Aorta (tissue), 5 donors: ENCODE results near the gene RHBDD3. TPM values are rescaled to one million over a fixed set of nuclear protein-coding genes. Genes with fewer than 3 reads are reported as not detected.

ENCODE experiments used
- ATAC-seq: fragments of 200-7000 bp; cut with Tn5 transposase; one replicate; pipeline ENCODE4 v1.9.1; 2022; ENCODE audit warnings: moderate library complexity; ENCODE audit not compliant: low FRiP score
- DNase-seq, 2 donors: peaks; one replicate each; pipeline ENCODE4 v3.0.0-alpha.2; 2020
- H3K27ac ChIP-seq, 2 donors: one replicate each; pipeline ENCODE4 v1.5.1; 2013; ENCODE audit warnings: low read length in 2 of 2, mild to moderate bottlenecking in 2 of 2, moderate library complexity in 2 of 2, control low read depth in 1 of 2, inconsistent platforms in 1 of 2, low read depth in 1 of 2
- H3K27me3 ChIP-seq, 2 donors: one replicate each; pipeline ENCODE4 v1.6.1; 2013; ENCODE audit warnings: control low read depth in 1 of 2, low read length in 1 of 2, mild to moderate bottlenecking in 1 of 2, moderate library complexity in 1 of 2; ENCODE audit not compliant: insufficient read depth in 2 of 2, control insufficient read depth in 1 of 2
- H3K36me3 ChIP-seq, 2 donors: one replicate each; pipeline ENCODE4 v1.6.1; 2013; ENCODE audit warnings: control low read depth in 1 of 2, low read length in 1 of 2, mild to moderate bottlenecking in 1 of 2; ENCODE audit not compliant: insufficient read depth in 2 of 2, control insufficient read depth in 1 of 2
- H3K4me1 ChIP-seq, 2 donors: one replicate each; pipeline ENCODE4 v1.6.1; 2013; ENCODE audit warnings: low read length in 2 of 2, control low read depth in 1 of 2, mild to moderate bottlenecking in 1 of 2, moderate library complexity in 1 of 2; ENCODE audit not compliant: insufficient read depth in 2 of 2, control insufficient read depth in 1 of 2
- H3K4me3 ChIP-seq, 2 donors: one replicate each; pipeline ENCODE4 v1.5.1; 2013; ENCODE audit warnings: low read length in 2 of 2, control low read depth in 1 of 2, mild to moderate bottlenecking in 1 of 2
- H3K9me3 ChIP-seq: one replicate; pipeline ENCODE4 v1.6.1; 2013; ENCODE audit warnings: mild to moderate bottlenecking, low read length; ENCODE audit not compliant: control insufficient read depth
- WGBS, 2 donors: extraction: QIAGEN DNeasy Blood & Tissue Kit; methylation state at CpG; one replicate each; pipeline ENCODE4 v1.1.7; 2013; 5-methylcytosine and 5-hydroxymethylcytosine counted together
- intact Hi-C, 2 donors: fragments of 100-400 bp; cut with DNase I; formaldehyde crosslinking; loops; one replicate each; pipeline versions ENCODE4 v1.14.2 to v1.15.0; 2022
- polyA plus RNA-seq, 2 donors: library from polyadenylated mRNA; stranded (reverse); fragments of 200-250 nt; gene quantifications; one replicate each; pipeline ENCODE4 v1.2.3, GENCODE V29; 2013
- total RNA-seq, 2 donors: library from RNA; stranded (reverse); fragmentation: NEBNext Ultra II Directional; extraction: Animal tissue kit (Norgen Biotek cat#: 25700); gene quantifications; one replicate each; pipeline ENCODE4 v1.2.1, GENCODE V29; 2021
- donor health status: healthy with polysubstance abuse.
- donor health status: Bipolar disorder and iron deficiency.
- donor health status: DM: no; HTN: no; CAD: no.
- donor health status: DM: no; HTN: no; CAD: no.
- donor health status: DM: yes; HTN: yes; CAD: no.

The RHBDD3 gene
- total and polyA plus RNA-seq, 4 donors: 5.5 to 19.4 (median 13.2) TPM

DNA sequence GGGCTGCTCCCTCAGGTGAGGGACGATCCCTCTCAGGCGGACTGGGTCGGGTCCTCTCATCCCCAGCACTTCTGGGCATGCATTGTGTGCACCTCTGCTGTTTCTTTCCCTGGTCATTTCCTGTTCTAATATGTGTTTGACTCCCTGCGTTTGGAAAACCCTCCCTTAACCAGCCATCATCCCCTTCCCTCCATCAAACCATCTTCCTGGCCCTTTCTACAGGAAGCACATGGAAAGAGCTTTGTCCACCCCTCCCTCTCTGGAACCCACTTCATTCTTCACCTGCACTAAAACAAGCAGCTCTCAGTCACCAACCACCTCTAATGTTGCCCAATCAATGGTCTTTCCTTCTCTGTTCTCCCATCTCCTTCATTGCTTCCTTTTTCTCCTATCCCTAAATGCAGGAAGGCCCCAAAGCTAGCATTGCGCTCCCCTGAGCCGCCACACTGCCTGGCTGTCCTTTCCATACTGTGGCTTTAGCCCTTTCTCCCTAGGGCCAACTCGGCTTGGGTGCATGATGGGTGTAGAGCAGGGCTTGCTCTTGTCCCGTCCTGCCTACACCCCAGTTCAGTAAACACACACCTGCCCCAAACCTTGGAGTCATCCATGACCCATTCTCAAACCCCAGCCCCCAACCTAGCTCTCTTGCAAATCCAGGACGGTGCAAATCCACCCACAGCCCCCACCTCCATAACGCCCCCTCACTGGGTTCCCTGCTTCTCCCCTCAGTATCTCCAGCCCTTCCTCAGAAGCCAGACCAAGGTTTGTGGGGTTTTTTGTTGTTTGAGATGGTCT is 33.2 kb upstream of the RHBDD3 start:
- Histone ChIP-seq H3K36me3 (peaks cover 6 to 26% of the 10 kb centered on the region in 2 donors), H3K27me3 (no peaks in the 10 kb centered on the region), H3K4me1 (no peaks in the 10 kb centered on the region), H3K9me3 (no peaks in the 10 kb centered on the region), H3K4me3 (no peak overlapping the region), H3K27ac (no peak overlapping the region)
- intact Hi-C loops: no loop called here
- ATAC-seq (no peak), DNase-seq (peak in 1 of 2 donors; percentile 66)
- WGBS, 2 donors: 73 to 75% methylated on average over 10 of the region's 10 CpGs

DNA sequence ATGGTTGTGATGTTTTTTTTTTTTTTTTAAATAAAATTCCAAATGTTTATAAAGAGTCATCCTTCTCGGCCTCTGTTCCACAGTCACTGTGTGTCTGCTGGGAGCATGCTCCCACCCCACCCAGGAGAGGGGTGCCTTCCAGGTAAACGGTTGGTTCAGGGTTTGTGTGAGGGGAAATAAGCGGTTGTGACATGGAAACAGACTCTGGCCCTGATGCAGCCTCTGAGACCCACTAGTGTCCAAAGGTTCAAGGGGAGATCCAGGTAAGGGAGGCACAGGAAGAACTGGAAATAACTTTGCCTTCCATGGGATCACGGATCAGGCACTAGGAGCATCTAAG is 32.7 kb upstream of the RHBDD3 start:
- Histone ChIP-seq H3K4me3 (no peak overlapping the region), H3K36me3 (peaks cover 6 to 29% of the 10 kb centered on the region in 2 donors), H3K9me3 (no peaks in the 10 kb centered on the region), H3K4me1 (no peaks in the 10 kb centered on the region), H3K27ac (no peak overlapping the region), H3K27me3 (no peaks in the 10 kb centered on the region)
- intact Hi-C loops: no loop called here
- 67 to 68% methylated on average over 4 of the region's 4 CpGs for WGBS, 2 donors
- no peak for ATAC-seq
- peak in 1 of 2 donors; percentile 43 for DNase-seq

DNA sequence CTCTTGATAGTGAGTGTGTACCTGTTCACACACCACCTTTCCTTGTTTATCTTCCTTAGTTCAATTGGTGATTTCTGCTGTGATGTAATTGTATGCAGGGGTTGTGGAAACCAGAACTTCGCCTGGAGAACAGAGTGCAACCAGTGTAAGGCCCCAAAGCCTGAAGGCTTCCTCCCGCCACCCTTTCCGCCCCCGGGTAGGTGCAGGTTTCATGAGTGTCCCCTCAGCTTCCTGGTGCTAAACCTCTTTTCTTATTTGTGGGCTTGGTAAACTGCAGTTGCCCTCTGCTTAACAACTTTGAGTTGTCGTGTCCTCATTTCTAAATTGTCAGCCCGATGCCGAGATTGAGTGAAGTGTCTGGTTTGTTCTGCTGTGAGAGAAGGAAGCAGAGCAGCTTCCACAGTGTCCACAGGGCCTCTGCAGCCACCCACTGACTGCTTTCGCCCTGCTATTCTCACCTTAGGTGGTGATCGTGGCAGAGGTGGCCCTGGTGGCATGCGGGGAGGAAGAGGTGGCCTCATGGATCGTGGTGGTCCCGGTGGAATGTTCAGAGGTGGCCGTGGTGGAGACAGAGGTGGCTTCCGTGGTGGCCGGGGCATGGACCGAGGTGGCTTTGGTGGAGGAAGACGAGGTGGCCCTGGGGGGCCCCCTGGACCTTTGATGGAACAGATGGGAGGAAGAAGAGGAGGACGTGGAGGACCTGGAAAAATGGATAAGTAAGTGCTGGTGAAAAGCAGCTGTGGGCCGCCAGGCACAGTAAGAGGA is 31.5 kb upstream of the RHBDD3 start:
- peak in 1 of 2 donors; percentile 61 for DNase-seq
- H3K4me1 ChIP-seq: no peaks in the 10 kb centered on the region
- 87 to 88% methylated on average over 19 of the region's 19 CpGs for WGBS, 2 donors
- H3K27me3 ChIP-seq: no peaks in the 10 kb centered on the region
- no peak overlapping the region for H3K4me3 ChIP-seq
- H3K27ac ChIP-seq: no peak overlapping the region
- peaks cover 6 to 29% of the 10 kb centered on the region in 2 donors for H3K36me3 ChIP-seq
- intact Hi-C loops: no loop called here
- no peaks in the 10 kb centered on the region for H3K9me3 ChIP-seq
- no peak for ATAC-seq

DNA sequence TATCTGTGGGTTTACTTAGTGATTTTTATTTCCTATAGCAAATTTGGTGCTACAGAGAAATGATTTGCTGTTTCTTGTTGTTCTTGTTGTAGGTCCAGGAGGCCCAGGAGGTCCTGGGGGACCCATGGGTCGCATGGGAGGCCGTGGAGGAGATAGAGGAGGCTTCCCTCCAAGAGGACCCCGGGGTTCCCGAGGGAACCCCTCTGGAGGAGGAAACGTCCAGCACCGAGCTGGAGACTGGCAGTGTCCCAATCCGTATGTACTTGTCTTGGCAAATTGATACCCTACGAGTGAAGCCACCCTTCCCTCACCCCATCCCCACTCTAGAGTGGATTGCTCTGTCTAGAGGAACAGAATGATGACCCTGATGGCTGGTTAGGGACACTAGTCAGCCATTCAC is 30.9 kb upstream of the RHBDD3 start:
- Histone ChIP-seq H3K27me3 (no peaks in the 10 kb centered on the region), H3K4me1 (no peaks in the 10 kb centered on the region), H3K36me3 (peaks cover 8 to 29% of the 10 kb centered on the region in 2 donors), H3K4me3 (no peak overlapping the region), H3K27ac (no peak overlapping the region), H3K9me3 (no peaks in the 10 kb centered on the region)
- intact Hi-C loops: no loop called here
- DNase-seq (peak in 1 of 2 donors; percentile 34), ATAC-seq (no peak)
- WGBS, 2 donors: 50 to 56% methylated on average over 8 of the region's 8 CpGs

DNA sequence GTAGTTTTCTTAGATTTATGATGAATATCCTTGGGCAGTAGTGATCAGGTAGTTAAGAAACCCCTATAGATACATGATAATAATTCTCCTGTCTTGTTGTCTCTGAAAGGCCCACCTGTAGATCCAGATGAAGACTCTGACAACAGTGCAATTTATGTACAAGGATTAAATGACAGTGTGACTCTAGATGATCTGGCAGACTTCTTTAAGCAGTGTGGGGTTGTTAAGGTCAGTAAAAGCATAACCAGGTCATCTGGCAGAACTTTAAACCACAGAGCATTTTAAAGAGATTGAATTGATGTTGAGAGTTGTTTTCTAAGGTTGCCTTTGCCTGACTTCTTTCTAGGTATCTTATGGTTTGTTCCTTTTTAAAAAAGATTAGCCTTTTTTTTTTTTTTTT is 24.6 kb upstream of the RHBDD3 start:
- H3K4me3 ChIP-seq: no peak overlapping the region
- intact Hi-C loops: no loop called here
- ATAC-seq (no peak), DNase-seq (no peak)
- H3K27me3 ChIP-seq: no peaks in the 10 kb centered on the region
- H3K36me3 ChIP-seq: peaks cover 13 to 14% of the 10 kb centered on the region in 2 donors
- no peaks in the 10 kb centered on the region for H3K9me3 ChIP-seq
- no peaks in the 10 kb centered on the region for H3K4me1 ChIP-seq
- no peak overlapping the region for H3K27ac ChIP-seq

DNA sequence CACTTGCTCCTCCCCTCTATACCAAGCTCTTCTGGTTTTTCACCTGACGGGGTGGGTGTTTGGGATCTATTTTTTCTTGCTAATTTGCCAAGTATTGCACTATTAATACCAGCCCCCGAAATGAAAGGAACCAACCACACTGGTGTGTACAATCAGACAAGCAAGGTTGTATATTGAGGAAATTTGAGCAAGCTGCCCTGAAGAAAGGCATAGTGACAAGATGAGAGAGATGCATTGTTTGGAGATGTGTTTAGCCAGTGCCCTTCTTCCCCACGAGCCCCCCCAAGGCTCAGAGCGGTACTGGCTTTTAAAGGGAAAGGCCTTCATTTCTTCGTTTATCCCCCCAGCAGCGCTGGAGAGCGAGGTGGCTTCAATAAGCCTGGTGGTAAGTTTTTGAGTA is 23.4 kb upstream of the RHBDD3 start:
- H3K9me3 ChIP-seq: no peaks in the 10 kb centered on the region
- ATAC-seq (no peak), DNase-seq (no peak)
- H3K27ac ChIP-seq: no peak overlapping the region
- 63 to 68% methylated on average over 7 of the region's 7 CpGs for WGBS, 2 donors
- no peak overlapping the region for H3K4me3 ChIP-seq
- no peaks in the 10 kb centered on the region for H3K27me3 ChIP-seq
- H3K4me1 ChIP-seq: no peaks in the 10 kb centered on the region
- intact Hi-C loops: no loop called here
- peaks cover 9 to 11% of the 10 kb centered on the region in 2 donors for H3K36me3 ChIP-seq

DNA sequence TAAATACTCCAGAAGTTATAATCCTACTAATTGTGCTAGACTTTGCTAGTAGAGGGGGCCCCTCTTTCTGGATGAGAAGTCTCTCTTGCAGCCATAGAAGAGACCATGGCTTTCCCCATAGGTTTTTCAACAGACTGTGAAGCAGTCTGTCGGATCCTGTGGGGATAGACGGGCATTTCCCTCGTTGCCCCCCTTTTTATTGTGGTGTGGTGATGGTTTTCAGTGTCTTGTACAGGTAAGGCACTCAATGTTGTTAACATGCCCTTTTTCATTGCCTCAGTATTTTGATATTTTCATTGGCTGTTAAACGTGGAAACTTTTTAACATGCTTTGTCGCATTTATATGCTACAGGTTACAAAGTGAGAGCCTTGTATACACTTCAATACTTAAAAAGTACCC is 22.3 kb upstream of the RHBDD3 start:
- no peaks in the 10 kb centered on the region for H3K4me1 ChIP-seq
- peaks cover 5 to 11% of the 10 kb centered on the region in 2 donors for H3K36me3 ChIP-seq
- H3K27me3 ChIP-seq: no peaks in the 10 kb centered on the region
- no peak overlapping the region for H3K4me3 ChIP-seq
- no peaks in the 10 kb centered on the region for H3K9me3 ChIP-seq
- ATAC-seq (no peak), DNase-seq (no peak)
- 46 to 50% methylated on average over 5 of the region's 5 CpGs for WGBS, 2 donors
- intact Hi-C loops: no loop called here
- H3K27ac ChIP-seq: no peak overlapping the region

DNA sequence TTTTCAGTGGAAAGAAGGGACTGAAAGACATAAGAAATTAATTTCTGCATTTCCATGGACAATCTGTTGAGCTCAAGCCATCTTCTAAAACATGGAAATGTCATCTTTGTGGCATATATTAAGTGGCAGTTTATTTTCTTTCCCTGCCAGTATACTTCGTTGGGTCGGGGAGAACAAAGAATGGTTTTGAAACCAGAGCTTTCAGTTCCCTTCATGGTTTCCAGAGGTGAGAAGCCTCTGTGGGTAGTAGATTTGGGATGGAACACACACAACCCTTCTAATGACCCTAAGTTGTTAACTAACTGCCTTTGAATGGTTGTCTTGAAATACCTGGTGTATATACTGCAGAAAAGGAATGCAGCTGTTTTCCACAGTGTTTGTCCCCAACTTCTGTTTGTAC is 21.1 kb upstream of the RHBDD3 start:
- Histone ChIP-seq H3K4me3 (no peak overlapping the region), H3K36me3 (peaks cover 5 to 14% of the 10 kb centered on the region in 2 donors)

DNA sequence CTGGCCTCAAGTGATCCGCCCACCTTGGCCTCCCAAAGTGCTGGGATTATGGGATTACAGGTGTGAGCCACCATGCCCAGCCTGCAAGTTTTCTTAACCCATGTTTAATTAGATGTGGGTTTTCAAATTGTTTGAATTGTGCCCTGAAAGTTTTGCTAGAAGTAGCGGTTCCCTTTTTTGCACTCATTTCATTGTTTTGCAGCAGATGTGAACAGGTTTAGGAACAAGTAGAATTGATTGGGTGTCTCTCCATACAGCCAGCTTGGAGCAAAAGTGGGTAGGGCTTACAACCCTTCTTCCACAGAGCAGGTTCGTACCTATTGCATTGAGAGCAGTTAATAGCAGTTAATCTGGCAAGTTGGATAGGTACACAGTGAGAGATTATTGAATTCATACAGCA is 16.4 kb upstream of the RHBDD3 start:
- ATAC-seq: no peak
- H3K36me3 ChIP-seq: peaks cover 7 to 10% of the 10 kb centered on the region in 2 donors

More for the DNA sequence above, 21.1 kb upstream of the RHBDD3 start:
- ATAC-seq (no peak), DNase-seq (no peak)
- Histone ChIP-seq H3K9me3 (no peaks in the 10 kb centered on the region), H3K27me3 (no peaks in the 10 kb centered on the region), H3K4me1 (no peaks in the 10 kb centered on the region), H3K27ac (no peak overlapping the region)
- intact Hi-C loops: no loop called here
- WGBS, 2 donors: 31 to 45% methylated on average over 2 of the region's 2 CpGs

More for the DNA sequence above, 16.4 kb upstream of the RHBDD3 start:
- H3K9me3 ChIP-seq: no peaks in the 10 kb centered on the region
- no peak overlapping the region for H3K4me3 ChIP-seq
- WGBS, 2 donors: 90% methylated on average over 3 of the region's 3 CpGs
- H3K4me1 ChIP-seq: no peaks in the 10 kb centered on the region
- intact Hi-C loops: no loop called here
- H3K27me3 ChIP-seq: no peaks in the 10 kb centered on the region
- no peak for DNase-seq
- no peak overlapping the region for H3K27ac ChIP-seq
